GM21717 (cell line): Measurements from ENCODE around the gene MPPED2.

Source experiments
- ATAC-seq: cut with Tn5 transposase; IDR thresholded peaks from one replicate; pipeline ENCODE4 v1.9.1; 2021; ENCODE audit warnings: mild to moderate bottlenecking, moderate library complexity; ENCODE audit not compliant: unreplicated experiment

MPPED2 gene, protein sequence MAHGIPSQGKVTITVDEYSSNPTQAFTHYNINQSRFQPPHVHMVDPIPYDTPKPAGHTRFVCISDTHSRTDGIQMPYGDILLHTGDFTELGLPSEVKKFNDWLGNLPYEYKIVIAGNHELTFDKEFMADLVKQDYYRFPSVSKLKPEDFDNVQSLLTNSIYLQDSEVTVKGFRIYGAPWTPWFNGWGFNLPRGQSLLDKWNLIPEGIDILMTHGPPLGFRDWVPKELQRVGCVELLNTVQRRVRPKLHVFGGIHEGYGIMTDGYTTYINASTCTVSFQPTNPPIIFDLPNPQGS

DNA sequence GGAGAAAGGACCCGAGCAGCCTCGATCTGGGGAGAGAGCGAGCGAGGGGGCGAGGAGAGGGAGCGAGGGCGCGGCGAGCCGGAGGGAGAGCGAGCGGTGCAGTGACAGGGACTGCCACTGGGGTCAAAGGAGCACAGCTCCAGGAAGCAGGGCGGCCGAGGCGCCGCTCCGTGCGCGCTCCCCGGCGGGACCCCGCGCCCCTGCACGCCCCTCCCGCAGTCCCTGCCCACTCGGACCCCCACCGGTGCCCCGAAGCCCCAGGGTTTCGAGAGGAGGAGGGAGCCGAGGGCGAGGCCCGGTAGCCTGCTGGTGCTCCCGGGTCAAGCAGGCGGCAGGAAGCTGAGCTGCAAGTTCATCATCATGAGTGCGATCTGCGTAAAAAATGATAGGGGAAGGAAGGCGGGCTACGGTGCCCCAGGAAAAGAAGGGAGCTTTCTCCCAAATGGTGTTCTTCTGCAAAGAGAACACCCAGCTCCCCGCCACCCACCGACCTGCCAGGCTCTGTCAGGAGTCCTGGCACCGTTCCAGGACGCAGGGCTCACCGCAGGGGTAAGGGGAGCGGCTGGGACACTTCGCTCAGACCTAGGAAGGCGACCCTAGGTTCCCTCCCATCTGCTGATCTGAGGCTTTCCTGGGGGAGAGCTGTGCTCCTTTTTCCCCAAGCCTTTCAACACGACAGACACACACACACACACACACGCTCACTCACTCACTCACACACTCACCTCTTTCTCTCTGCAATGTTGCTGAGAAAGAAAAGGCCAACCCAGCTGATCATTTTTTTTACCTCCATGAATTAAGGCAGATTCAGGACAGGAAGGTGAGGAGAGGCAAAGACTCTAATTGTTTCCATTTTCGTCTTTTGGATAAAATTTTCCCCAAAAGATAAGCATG lies at the start of gene MPPED2:
Gene MPPED2 (minus strand): TSS at position 103 of the 894 bp plus-strand sequence. CDS start 5,980 bp downstream, outside the sequence.
- ATAC-seq = peak; percentile 96

DNA sequence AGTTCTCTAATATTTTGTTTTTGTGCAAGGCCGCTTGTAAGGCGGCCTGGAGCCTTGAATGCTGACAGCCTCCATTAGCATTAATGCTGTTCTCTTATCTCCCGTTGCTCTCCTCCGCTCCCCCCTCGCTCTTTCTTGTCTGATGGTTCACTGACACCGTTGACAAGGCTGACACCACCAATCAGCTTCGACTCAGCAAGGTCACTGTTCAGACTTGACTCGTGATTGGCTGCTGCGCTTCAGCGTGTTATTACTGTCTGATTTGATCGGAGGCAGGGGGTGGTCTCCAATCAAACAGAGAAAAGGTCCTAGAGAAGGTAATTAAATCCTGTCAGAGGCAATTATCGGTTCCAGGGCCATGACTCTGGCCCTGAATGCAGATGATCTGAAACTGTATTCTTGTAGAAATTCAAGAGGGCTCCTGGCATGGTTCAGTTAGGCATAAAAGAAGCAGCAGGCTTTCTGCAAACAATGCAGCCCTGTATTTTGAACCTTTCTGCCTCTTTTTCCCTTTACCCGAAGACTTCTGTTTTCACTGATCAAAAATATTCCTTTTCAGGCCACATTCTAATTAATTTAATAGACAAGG lies 49.3 kb upstream of the MPPED2 start:
- no peak for ATAC-seq

DNA sequence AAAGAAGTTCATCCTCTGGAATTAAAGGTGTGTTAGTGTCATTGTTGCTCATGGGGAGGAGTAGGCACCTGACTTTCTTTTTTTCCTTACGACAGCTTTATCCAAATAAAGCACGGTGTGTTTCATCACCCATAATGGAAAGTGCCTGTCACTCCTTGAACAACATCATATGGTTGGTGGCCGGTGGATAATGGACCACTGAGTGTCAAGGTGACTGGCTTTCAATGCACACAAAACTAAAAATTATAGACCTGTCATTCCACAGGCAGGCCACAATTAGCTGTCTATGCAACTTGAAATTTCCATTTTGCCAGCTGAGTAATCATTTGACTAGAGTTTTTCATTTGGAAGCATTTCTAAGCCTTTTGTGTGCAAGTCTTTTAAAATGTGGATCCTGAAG lies 45.0 kb upstream of the MPPED2 start:
- no peak for ATAC-seq

DNA sequence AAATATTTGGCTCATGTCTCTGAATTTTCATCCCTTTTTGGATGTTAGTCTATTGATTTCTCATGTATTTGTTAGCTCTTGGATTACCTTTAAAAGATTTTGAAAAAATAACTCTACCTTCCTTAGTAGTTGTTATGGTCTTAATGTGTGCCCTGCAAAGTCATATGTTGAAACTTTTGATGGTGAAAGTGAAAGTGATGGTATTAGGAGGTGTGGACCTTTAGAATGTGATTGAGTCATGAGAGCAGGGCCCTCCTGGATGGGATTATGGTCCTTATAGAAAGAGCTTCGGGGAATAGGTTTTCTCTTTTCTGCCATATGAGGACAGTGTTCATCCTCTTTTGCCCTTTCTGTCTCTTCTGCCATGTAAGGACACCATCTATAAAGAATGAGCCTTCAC lies 33.6 kb upstream of the MPPED2 start:
- peak; percentile 55 for ATAC-seq

DNA sequence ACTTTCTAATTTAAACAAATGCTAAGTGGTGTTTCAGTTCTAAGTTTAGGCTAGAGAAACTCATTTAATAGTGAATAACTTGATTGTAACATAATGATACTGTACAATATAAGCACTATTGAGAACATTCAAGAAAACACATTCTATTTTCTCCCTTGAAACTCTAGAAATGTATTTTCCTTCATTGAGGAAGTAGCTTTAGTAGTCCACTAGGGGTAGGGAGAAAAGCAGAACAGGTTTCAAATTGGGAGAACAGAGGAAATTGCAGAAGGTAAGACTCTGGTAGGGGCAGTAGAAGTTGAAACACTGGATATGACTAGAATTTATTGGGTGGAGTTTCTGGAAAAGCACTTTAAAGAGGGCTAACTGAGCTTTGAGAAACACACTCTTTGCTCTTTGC lies 31.6 kb upstream of the MPPED2 start:
- no peak for ATAC-seq

DNA sequence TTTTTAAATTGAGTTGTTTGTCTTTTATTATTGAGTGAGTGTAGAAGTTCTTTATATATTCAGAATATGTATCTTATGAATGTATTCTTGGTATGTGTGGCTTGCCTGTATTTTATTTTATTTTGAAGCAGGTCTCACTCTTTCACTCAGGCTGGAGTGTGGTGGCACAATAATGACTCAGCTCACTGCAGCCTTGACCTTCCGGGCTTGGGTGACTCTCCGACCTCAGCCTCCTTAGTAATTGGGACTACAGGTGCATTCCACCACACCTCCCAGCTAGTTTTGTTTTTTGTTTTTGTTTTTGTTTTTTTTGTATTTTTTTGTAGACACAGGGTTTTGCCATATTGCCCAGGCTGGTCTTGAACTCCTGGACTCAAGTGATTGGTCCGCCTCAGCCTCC lies 24.5 kb upstream of the MPPED2 start:
- ATAC-seq = no peak

DNA sequence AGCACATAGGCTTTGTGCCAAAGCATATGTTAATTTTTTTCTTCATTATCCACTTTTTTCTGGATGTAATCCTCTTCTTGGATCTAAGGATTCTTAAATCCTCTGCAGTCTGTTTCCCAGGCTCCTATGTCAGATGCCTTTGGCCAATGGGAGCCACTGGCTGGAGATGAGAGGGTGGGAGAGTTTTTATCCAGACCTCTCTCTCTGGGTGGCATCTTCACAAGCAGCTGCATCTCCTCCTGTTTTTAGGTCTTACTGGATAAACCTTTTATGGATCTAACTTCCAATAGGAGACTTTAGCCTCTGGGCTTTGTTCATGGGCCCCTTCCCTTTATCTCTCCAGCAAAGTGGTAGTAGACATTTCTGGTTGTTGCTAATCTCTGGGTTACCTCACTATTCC lies 22.4 kb upstream of the MPPED2 start:
- no peak for ATAC-seq

DNA sequence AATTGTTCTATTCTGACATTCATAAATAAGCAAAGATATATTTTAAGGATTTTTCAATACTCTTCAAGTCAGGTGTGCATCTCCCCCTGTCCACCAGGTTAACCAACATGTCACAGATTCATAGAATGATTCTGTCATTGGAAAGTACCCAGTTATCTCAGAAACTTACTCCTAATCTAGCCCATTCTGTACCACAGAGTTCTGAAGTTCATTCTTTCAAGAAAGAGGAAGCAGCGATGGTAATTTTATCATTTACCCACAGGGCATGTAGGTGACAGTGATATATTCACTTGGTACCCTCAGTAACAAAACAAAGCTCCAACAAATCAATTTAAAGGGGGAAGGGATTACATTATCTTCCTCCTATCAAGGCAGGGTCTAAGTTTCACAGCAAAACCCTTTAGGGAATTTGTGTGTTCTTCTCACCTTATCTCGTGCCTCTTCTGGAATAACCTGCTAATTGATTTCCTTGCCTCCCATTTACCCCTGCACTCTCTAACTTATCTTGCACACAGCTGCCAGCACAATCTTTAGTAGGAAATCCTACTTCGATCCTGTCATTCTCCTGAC lies 19.0 kb upstream of the MPPED2 start:
- no peak for ATAC-seq

DNA sequence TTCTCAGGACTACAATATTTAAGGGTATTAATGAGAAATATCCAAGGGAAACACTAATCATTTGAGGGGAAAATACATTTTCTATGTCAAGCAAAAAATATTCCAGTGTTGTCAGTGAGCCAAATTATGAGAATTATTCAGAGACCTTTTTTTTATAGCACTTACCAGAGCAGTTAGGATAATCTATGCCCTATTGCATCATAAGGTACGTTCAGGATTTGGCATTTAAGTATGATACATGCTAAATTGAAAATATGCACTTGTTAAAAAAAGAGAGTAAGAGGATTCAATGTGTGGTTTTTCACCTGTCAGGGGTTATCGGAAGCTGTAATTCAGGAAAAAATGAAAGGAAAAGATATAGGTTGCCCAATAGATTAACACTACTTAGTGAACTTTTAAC lies 17.2 kb upstream of the MPPED2 start:
- no peak for ATAC-seq

DNA sequence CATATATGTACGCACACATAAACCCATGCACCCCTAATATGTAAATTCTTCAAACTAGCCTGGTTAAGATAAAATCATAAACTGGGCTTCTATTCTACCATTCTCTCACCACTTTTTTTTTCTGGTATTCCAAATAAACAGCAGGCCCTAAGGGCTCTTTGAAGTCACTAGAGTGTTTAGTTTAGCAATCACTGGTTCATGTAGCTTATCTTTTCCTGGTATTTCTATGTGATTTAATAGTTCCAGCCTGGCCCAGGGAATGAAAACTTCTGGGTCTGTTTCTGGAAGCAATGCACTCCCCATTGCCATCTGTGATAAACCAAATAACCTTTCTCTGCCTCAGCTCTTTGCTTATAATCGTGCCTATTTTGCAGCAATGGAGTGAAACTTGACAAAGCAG lies 10.7 kb upstream of the MPPED2 start:
- ATAC-seq = no peak

DNA sequence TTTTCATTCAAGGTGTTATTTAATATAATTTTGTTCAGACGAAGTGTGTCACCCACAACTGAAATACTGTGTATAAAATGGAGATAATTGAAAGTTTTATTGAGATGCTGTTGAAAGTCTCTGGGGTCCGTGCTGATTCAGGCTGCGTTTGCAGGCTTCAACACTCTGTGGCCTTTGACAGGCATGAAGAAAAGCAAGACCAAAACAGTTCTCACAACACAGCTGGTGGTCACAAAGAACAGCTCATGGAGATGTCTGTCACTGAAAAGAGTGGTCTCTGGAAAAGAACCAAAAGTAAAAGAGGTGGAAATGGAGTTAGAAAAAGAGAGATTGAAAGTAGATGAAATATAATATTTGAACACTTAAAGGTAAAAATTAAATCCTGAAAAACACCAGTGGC lies 9.8 kb upstream of the MPPED2 start:
- no peak for ATAC-seq

DNA sequence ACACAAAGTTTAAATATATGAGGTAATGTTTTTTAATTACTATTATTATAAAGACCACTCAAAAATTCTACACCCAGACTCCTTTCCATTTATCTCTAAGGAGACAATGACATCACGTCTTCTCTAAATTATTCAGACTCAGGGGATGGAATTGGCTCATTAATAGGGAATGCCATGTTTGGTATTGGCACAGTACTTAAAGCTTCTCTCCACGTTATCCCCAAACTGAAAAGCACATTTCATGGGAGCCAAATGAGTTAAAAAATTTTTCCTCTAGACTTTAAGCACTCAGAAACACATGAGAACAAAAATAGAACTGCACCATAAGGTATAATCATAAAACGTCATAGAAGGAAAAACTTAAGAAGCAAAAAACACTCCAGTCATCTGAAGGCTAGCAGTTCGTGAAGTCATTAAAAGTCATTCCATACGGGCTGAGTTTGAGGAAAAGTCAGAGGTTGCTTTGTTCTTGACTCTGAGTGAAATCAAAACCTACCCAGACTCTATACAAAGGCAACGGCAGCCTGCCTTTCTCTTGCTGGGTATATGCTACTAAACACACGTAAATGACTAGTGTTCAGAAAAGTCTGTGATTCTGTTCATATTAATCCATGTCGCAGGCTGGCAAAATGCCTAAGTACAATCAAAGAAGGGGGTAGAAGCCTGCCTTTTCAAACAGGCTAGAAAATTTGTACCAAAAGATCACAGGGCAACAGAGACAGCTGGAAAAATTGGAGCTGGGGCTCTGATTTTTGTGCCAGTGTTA lies 8.7 kb upstream of the MPPED2 start:
- no peak for ATAC-seq

DNA sequence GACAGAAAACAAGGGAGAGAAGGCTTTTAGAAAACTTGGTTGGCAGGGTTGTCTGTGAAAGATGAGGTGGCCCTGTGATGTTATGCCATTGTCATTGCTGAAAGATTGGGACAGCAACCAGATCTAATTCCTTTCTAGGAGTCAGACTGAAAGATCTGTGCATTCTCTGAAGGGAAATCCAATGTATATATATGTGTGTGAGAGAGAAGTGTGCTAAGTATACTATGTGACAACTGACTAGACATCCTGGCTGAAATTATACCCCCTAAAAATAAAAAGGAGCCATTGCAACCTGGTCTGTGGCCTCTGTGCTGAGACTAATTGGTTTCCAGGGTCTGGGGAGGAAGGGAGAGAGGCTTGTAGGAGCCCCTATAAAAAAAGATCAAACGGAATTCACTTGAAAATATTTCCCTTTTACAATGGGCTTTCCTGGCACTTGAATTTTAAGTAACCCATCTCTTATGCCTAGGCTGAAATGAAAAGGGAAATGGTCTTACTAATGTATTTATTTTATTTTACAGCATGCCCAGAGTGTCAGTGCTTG lies 1.2 kb upstream of the MPPED2 start:
- ATAC-seq = no peak

DNA sequence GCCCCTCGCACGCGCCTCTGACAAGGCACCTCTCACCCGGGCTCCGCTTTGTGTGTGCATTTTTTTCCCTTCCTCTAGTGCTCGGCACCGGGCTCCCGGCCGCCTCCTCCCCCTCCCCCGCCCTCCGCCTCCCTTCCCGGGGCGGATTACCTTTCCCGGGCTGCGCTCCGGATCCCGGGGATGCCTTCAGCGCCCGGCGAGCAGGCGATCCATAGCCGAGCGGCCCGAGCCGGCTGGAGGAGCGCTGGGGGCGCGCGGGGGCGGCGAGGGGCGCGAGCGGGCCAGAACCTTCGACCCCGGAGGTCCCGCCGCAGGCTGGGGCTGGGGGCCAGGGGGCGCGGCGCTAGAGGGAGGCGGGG lies 282 bp downstream of the MPPED2 start:
- ATAC-seq = peak; percentile 11

DNA sequence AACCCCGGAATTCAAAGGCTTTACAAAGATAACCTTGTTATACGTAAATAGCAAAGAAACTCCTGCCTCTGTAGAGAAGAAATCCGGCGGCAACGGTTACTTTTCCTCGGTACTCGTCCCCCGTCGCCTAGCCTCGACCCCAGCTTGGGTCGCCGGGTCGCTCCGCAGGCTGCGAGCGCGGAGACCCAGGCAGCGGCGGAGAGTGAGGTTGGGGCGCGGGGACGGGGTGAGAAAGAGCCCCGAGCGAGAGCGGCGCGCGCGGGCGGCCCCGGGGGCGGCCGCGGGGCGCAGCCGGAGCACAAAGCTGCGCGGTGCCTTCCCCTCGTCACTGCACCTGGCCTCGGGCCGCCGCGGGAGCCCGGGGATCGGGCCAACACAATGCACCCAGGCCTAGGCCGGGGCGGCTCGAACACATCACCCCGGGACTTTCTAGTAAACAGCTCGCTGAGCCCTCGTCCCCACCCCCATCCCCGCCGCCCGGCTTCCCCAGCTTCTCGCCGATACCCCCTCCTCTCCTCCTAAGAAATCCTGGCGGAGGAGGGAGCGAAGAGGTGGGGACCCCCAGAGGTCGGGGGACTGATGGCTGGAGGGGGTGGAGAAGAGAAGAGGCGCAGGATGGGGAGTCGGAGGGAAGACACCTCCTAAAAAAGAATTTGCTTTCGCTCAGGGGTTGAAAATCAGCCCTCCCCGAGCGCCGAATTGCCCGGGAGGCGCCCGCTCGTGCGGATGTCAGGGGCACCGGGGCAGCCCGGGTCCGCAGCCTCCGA lies 845 bp downstream of the MPPED2 start:
- peak; percentile 19 for ATAC-seq

DNA sequence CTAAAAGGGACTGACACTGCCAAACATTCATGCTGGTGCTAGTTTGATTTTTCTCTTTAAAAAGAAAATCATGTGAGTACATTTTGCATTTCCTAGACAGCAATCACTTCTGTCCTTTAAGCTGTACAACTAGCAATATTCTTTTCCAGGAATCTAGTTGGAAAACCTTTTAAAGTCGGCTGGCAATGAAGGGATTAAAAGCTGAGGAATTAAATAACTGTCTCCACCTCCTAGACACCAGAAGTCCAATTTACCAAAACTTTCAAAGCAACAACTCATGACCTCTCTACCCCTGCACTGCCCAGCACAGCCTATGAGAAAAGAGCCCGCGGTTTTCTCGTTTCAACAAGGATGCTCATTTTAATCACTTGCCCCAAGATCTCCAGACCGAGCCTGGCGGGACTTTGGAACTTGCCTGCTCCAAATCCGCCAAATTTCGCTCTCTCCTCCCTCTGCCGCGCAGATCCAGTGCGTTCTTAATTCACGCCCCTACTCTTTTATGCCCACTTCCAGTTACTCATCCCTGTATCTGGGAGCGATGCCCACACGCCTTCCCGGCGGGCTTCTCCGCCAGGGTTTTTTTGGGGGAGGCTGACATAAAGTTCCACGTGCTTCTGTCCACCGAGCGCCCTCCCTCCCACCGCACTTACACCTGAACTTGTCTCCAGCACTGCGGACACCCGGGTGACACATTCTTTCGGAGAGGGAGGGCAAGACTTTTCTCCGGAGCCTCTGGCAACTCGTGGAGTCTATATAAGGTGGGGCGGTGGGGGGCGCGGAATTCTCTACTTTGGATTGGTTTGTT lies 2.5 kb downstream of the MPPED2 start:
- ATAC-seq = no peak

DNA sequence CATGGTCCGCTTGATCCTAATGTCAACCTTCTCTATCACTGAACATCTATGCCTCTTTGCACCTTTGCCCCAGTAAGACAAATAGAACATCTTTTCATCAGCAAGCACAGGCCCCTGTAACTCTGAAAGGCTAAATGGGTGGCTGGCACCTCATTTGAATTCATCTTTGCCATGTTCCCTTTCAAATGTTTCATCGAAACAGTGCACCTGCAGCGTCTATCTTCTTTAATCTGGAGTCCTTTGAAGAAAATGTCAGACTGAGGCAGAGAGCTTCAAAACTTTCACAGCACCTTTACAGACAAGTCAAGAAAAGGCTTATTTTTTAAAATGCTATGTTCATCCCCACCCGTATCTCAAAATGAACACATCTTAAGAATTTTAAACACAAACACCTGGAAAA lies 3.4 kb downstream of the MPPED2 start:
- no peak for ATAC-seq

DNA sequence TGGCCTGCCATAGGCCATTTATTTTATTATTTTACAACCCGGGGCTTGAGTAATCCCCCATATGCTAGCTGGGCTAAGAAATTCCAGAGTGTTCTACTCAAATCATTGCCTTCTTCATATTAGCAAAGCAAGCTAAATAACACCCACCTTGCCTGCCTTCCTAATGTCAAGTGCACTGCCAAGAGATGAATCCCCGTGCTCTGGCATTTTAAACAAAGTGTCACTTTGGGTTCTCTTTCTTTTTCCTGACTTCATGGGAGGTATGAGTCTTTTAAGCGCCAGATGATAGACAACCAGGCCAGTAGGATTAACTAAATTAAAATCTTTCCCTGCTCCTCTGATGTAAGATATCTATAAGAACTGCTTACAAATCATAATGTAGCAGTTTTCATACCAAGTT lies 4.5 kb downstream of the MPPED2 start:
- ATAC-seq = no peak

DNA sequence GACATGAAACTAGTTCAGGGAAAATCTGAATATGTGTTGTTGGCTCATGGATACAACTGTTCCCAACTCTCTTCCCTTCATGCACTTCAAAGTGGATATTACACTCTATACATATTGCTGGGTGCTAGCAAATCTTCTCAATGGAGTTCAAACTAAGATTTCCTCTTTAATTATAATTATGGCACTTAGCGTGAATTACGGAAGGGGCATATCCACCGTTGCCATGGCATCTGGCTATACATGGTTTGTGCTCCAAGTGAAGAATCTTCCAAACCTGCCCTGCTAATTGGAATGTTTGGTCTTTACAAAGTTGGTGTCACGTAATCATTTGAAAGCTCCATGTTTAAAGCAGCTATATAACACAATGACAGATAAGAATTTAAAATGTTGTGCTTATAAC lies 5.6 kb downstream of the MPPED2 start:
- no peak for ATAC-seq
